ENCODE data around the gene C10orf53.

- TF ChIP-seq CTCF (tag by site-specific recombination; IDR thresholded peaks at IDR 0.05) (no peak), PBX3 (CRISPR knock-in tag; IDR thresholded peaks at IDR 0.05) (no peak), REST (tag by site-specific recombination; IDR thresholded peaks at IDR 0.05) (no peak)
Measured at GRCh38 chr10:49700211-49700610, 20.8 kb downstream of the C10orf53 start.
